ENCODE measurements around the gene GLP2R.

DNA sequence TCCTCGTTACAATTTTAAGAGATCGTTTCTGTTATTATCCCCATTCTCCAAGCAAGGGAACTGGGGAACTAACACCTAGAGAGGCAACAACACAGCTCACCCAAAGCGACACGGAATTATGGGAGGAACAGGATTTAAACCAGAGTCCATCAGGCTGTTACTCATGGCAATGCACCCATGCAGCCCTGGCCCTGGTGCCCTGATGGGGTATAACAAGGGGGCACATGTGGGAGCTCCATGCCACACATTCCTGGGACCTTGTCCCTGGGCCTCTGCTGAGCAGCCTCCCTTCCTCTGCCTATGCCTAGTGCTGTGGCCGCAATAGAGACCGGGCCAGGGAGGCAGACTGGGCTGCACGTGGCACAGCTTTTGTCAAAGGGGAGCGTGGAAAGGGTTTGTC, 92.6 kb downstream of the GLP2R start:
- TF ChIP-seq CTCF (IDR thresholded peaks at IDR 0.05) (no peak), MAX (IDR thresholded peaks at IDR 0.05; ENCODE audit: low read depth) (no peak)
